Natural killer cell treated with Interleukin-12 subunit alpha and Interleukin-12 subunit beta and Interleukin-15 and Interleukin-18, amount 100 ng/mL, for 72 hours (primary cell): ENCODE data around the gene SFXN1. TPM values are rescaled to one million over a fixed set of nuclear protein-coding genes. Genes with fewer than 3 reads are reported as not detected.
"Not testable (repeated sequence)": the region's sequence is repeated elsewhere in the genome, so short reads cannot be mapped to it uniquely, and the experiment has no call there.

Experiments
- ATAC-seq, 2 donors: fragments of 150-1000 bp; cut with Tn5 transposase in 1 of 2; sonication (Bioruptor Pico), chemical (Tn5 transposase) in 1 of 2; 2 replicates each; pipeline ENCODE4 v1.10.0; 2021
- DNase-seq: peaks from one replicate; pipeline ENCODE4 v3.0.0; 2022; ENCODE audit warnings: low spot score
- H3K27ac Mint-ChIP-seq, 2 donors: 1 replicate in 1 of 2; 2 replicates in 1 of 2; pipeline ENCODE4 v1.8.0; 2022; ENCODE audit warnings: mixed read lengths in 2 of 2, mild to moderate bottlenecking in 1 of 2, moderate library complexity in 1 of 2
- H3K27me3 Mint-ChIP-seq, 2 donors: 1 replicate in 1 of 2; 2 replicates in 1 of 2; pipeline ENCODE4 v1.8.0; 2022; ENCODE audit warnings: mixed read lengths in 2 of 2
- H3K36me3 Mint-ChIP-seq: one replicate; pipeline ENCODE4 v1.8.0; 2022; ENCODE audit warnings: mixed read lengths
- H3K4me1 Mint-ChIP-seq, 2 donors: 1 replicate in 1 of 2; 2 replicates in 1 of 2; pipeline ENCODE4 v1.8.0; 2022; ENCODE audit warnings: low read depth in 2 of 2, mixed read lengths in 2 of 2, mild to moderate bottlenecking in 1 of 2
- H3K4me3 Mint-ChIP-seq: one replicate; pipeline ENCODE4 v1.8.0; 2022; ENCODE audit warnings: mixed read lengths
- H3K9me3 Mint-ChIP-seq: 2 replicates; pipeline ENCODE4 v1.8.0; 2022; ENCODE audit warnings: mixed read lengths
- total RNA-seq, 2 donors: library from RNA; stranded (reverse); gene quantifications; one replicate each; pipeline ENCODE4 v1.2.3, GENCODE V29; 2022

SFXN1 gene
- total RNA-seq, 2 donors from 2014 or later: 185 to 225 TPM

GRCh38 chr5:175489693-175490443, 11.5 kb downstream of the SFXN1 start:
- Mint-ChIP-seq H3K27ac (peak overlapping the region; percentile 47 to 62), H3K4me1 (peaks cover 52 to 56% of the 10 kb centered on the region in 2 donors), H3K27me3 (no peaks in the 10 kb centered on the region), H3K9me3 (no peaks in the 10 kb centered on the region), H3K36me3 (peaks cover 35% of the 10 kb centered on the region), H3K4me3 (no peak overlapping the region)
- DNase-seq (no peak), ATAC-seq (peak in 1 of 2 donors; percentile 44)

- H3K4me3 Mint-ChIP-seq: no peak overlapping the region
- DNase-seq: no peak
- H3K27ac Mint-ChIP-seq: no peak overlapping the region
- H3K9me3 Mint-ChIP-seq: no peaks in the 10 kb centered on the region
- H3K27me3 Mint-ChIP-seq: no peaks in the 10 kb centered on the region
- ATAC-seq: no peak
- peaks cover 43 to 49% of the 10 kb centered on the region in 2 donors for H3K4me1 Mint-ChIP-seq
- H3K36me3 Mint-ChIP-seq: peaks cover 40% of the 10 kb centered on the region
Measured at GRCh38 chr5:175491223-175491622, 12.9 kb downstream of the SFXN1 start.

- no peak for DNase-seq
- H3K27ac Mint-ChIP-seq: no peak overlapping the region
- H3K4me3 Mint-ChIP-seq: no peak overlapping the region
- H3K4me1 Mint-ChIP-seq: peaks cover 31 to 36% of the 10 kb centered on the region in 2 donors
- H3K9me3 Mint-ChIP-seq: no peaks in the 10 kb centered on the region
- no peaks in the 10 kb centered on the region for H3K27me3 Mint-ChIP-seq
- H3K36me3 Mint-ChIP-seq: peaks cover 31% of the 10 kb centered on the region
- ATAC-seq: no peak
Measured at GRCh38 chr5:175493260-175493659, 14.9 kb downstream of the SFXN1 start.

GRCh38 chr5:175493726-175494125, 15.4 kb downstream of the SFXN1 start:
- H3K4me3 Mint-ChIP-seq: no peak overlapping the region
- H3K27ac Mint-ChIP-seq: no peak overlapping the region
- peaks cover 33% of the 10 kb centered on the region for H3K36me3 Mint-ChIP-seq
- no peaks in the 10 kb centered on the region for H3K9me3 Mint-ChIP-seq
- H3K4me1 Mint-ChIP-seq: peaks cover 27 to 31% of the 10 kb centered on the region in 2 donors
- H3K27me3 Mint-ChIP-seq: no peaks in the 10 kb centered on the region
- ATAC-seq (no peak), DNase-seq (no peak)

GRCh38 chr5:175494264-175495183, 16.2 kb downstream of the SFXN1 start:
- no peaks in the 10 kb centered on the region for H3K9me3 Mint-ChIP-seq
- peaks cover 36% of the 10 kb centered on the region for H3K36me3 Mint-ChIP-seq
- H3K4me3 Mint-ChIP-seq: no peak overlapping the region
- DNase-seq (no peak), ATAC-seq (no peak)
- peaks cover 23 to 24% of the 10 kb centered on the region in 2 donors for H3K4me1 Mint-ChIP-seq
- peak overlapping the region in 1 of 2 donors; percentile 13 for H3K27ac Mint-ChIP-seq
- H3K27me3 Mint-ChIP-seq: no peaks in the 10 kb centered on the region

GRCh38 chr5:175501759-175502158, 23.4 kb downstream of the SFXN1 start:
- no peak for ATAC-seq
- Mint-ChIP-seq H3K36me3 (peaks cover 26% of the 10 kb centered on the region), H3K27me3 (no peaks in the 10 kb centered on the region), H3K4me3 (no peak overlapping the region), H3K4me1 (peaks cover 0 to 7% of the 10 kb centered on the region in 2 donors), H3K27ac (no peak overlapping the region), H3K9me3 (no peaks in the 10 kb centered on the region)
- no peak for DNase-seq

- H3K4me3 Mint-ChIP-seq, ATAC-seq, H3K27me3 Mint-ChIP-seq, DNase-seq, H3K9me3 Mint-ChIP-seq: not testable (repeated sequence)
- Mint-ChIP-seq H3K4me1 (peaks cover 11 to 13% of the 10 kb centered on the region in 2 donors), H3K27ac (peak overlapping the region in 1 of 2 donors; percentile 12), H3K36me3 (peaks cover 16% of the 10 kb centered on the region)
Measured at GRCh38 chr5:175507671-175508070, 29.3 kb downstream of the SFXN1 start.

- H3K27me3 Mint-ChIP-seq: no peaks in the 10 kb centered on the region
- no peak overlapping the region for H3K27ac Mint-ChIP-seq
- ATAC-seq: no peak
- peaks cover 22% of the 10 kb centered on the region for H3K36me3 Mint-ChIP-seq
- no peak for DNase-seq
- H3K4me1 Mint-ChIP-seq: peaks cover 11 to 13% of the 10 kb centered on the region in 2 donors
- no peak overlapping the region for H3K4me3 Mint-ChIP-seq
- no peaks in the 10 kb centered on the region for H3K9me3 Mint-ChIP-seq
Measured at GRCh38 chr5:175508896-175509295, 30.5 kb downstream of the SFXN1 start.

- Mint-ChIP-seq H3K27ac (no peak overlapping the region), H3K9me3 (peaks cover 2% of the 10 kb centered on the region), H3K36me3 (peaks cover 51% of the 10 kb centered on the region), H3K27me3 (no peaks in the 10 kb centered on the region), H3K4me3 (no peak overlapping the region), H3K4me1 (peaks cover 22% of the 10 kb centered on the region in 2 donors)
- no peak for DNase-seq
- ATAC-seq: no peak
Measured at GRCh38 chr5:175513297-175513696, 34.9 kb downstream of the SFXN1 start.

- DNase-seq (no peak), ATAC-seq (no peak)
- no peak overlapping the region for H3K27ac Mint-ChIP-seq
- H3K4me3 Mint-ChIP-seq: no peak overlapping the region
- H3K36me3 Mint-ChIP-seq: peaks cover 55% of the 10 kb centered on the region
- H3K27me3 Mint-ChIP-seq: no peaks in the 10 kb centered on the region
- H3K9me3 Mint-ChIP-seq: peaks cover 3% of the 10 kb centered on the region
- H3K4me1 Mint-ChIP-seq: peaks cover 24 to 26% of the 10 kb centered on the region in 2 donors
Measured at GRCh38 chr5:175513726-175514125, 35.4 kb downstream of the SFXN1 start.

GRCh38 chr5:175516933-175517823, 38.8 kb downstream of the SFXN1 start:
- Mint-ChIP-seq H3K27me3 (no peaks in the 10 kb centered on the region), H3K4me3 (peak overlapping the region; percentile 35), H3K4me1 (peaks cover 41 to 52% of the 10 kb centered on the region in 2 donors), H3K36me3 (peaks cover 52% of the 10 kb centered on the region), H3K27ac (peak overlapping the region; percentile 34 to 82), H3K9me3 (peaks cover 3% of the 10 kb centered on the region)
- no peak for DNase-seq
- ATAC-seq: no peak

GRCh38 chr5:175517824-175518450, 39.6 kb downstream of the SFXN1 start:
- DNase-seq: no peak
- Mint-ChIP-seq H3K4me1 (peaks cover 43 to 54% of the 10 kb centered on the region in 2 donors), H3K4me3 (peak overlapping the region; percentile 35), H3K36me3 (peaks cover 52% of the 10 kb centered on the region), H3K9me3 (peaks cover 3% of the 10 kb centered on the region), H3K27ac (peak overlapping the region; percentile 34 to 82), H3K27me3 (no peaks in the 10 kb centered on the region)
- peak in 1 of 2 donors; percentile 33 for ATAC-seq

GRCh38 chr5:175519006-175519405, 40.6 kb downstream of the SFXN1 start:
- Mint-ChIP-seq H3K4me3 (peak overlapping the region; percentile 17), H3K9me3 (peaks cover 3% of the 10 kb centered on the region), H3K27me3 (no peaks in the 10 kb centered on the region), H3K36me3 (peaks cover 49% of the 10 kb centered on the region), H3K27ac (peak overlapping the region; percentile 16 to 82), H3K4me1 (peaks cover 46 to 58% of the 10 kb centered on the region in 2 donors)
- ATAC-seq (no peak), DNase-seq (no peak)
